Measurements from ENCODE around the gene CFL2.

Gene CFL2

DNA sequence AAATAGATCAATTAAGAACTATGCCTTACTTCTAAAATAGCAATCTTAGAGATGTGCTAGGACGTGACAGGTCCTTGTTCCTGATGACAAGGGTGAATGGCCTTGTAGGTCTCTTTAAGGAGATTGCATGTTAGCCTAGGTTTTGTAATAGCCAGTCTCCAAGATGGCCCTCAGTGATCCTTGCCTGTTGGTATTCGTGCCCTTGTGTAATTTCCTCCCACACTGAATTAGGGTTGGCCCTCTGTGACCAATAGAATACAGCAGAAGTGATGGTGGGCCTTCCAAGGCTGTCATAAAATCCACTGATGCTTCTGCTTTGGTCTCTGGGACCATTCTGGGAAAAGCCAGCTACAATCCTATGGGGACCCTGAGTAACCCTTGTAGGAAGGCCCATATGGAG is 46.3 kb downstream of the CFL2 start:
- DNase-seq = no peak

DNA sequence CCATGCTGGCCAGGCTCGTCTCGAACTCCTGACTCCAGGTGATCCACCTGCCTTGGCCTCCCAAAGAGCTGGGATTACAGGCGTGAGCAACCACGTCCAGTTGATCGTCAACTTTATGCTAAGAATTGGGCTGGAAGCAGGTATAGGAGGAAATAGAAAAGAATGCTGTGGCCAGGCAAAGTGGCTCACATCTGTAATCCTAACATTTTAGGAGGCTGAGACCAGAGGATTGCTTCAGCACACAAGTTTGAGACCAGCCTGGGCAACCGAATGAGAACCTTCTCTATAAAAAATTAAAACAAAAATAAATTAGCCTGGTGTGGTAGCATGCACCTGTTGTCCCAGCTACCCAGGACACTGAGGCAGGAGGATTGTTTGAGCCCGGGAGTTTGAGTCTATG is 47.4 kb downstream of the CFL2 start:
- no peak for DNase-seq

DNA sequence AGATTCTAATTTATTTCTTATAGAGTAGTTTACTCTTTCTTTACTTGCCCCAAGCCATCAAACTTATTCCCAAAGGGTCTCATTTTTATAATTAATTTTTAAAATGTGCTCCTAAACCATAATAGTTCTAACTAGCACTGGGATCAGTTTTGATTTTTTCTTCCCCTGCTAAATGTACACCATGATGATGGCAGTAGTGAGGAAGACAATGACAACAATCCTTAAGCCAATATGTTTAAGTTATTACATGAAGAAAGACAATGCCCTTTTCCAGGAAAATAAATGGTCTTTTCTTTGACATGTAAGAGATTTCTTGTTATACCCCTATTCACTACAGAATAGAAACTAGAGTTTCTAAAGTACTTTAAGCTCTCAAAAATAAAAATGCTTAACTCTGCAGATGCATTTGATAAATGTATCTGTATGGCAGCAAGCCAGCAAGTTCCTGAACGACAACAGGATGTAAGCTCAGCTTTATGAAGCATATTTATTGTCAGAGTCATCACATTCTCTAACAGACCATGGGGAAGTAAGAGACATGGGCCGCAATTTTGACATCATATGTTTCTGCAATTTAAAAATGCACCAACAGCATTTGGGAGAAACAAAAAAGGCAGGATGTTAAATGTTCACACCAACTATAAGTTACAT is 48.5 kb downstream of the CFL2 start:
- no peak for DNase-seq

DNA sequence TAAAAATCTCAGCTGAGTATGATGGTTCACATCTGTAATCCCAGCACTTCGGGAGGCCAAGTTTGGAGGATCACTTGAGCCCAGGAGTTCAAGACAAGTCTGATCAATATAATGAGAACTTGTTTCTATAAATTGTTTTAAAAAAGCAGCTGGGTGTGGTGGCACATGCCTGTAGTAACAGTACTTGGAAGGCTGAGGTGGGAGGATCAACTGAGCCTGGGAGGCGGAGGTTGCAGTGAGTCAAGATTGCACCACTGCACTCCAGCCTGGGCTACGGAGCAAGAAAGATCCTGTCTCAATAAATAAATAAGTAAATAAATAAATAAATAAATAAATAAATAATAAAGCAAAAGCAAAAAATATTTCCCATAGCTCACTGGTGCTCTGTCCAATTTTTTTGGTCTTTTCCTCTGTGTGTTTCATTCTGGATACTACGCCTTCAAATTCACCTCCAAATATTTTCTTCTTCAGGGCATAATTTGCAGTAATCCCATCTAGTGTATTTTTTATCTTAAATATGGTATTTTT is 51.8 kb downstream of the CFL2 start:
- no peak for DNase-seq

DNA sequence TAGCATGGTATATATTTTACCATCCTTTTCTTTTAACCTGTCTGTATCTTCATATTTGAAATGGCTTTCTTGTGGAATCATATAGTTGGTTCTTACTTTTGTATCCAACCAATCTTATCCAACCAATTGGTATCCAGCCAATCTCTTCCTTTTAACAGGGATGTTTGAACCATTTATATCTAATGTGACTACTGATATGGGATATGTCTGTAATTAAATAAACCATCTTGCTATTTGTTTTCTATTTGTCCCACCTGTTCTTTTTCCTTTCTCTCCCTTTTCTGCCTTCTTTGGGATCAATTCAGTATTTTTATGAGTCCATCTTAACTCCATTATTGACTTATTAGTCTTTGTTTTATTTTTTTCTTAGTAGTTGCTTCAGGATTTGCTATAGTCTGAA is 53.6 kb downstream of the CFL2 start:
- no peak for DNase-seq
